Pancreas (tissue), 10 donors: ENCODE data around the gene HPS5. TPM values are rescaled to one million over a fixed set of nuclear protein-coding genes. Genes with fewer than 3 reads are reported as not detected.
A peak's percentile ranks its signal among the peaks of the same experiment; 100 is the strongest.
"Not testable (repeated sequence)": the region's sequence is repeated elsewhere in the genome, so short reads cannot be mapped to it uniquely, and the experiment has no call there.

ENCODE experiments used
- ATAC-seq, 4 donors: fragments of 200-7000 bp; cut with Tn5 transposase; one replicate each; pipeline versions ENCODE4 v1.8.0 to v1.9.1; 2020; ENCODE audit warnings: mild to moderate bottlenecking in 4 of 4, moderate library complexity in 4 of 4
- DNase-seq, 6 donors: peaks; one replicate each; pipeline ENCODE4 v3.0.0-alpha.2; 2020
- FAIRE-seq: peaks from 2 replicates; lab custom pipeline; 2012; peaks lifted over from hg19 to GRCh38; lab: Jason Lieb, UNC
- H3K27ac ChIP-seq, 4 donors: fragments of 200-600 bp; sonication (generic); 1 replicate in 3 of 4; 2 replicates in 1 of 4; pipeline versions ENCODE4 v1.5.0 to v1.8.0; 2020
- H3K27me3 ChIP-seq, 4 donors: fragments of 200-600 bp; one replicate each; pipeline ENCODE4 v1.8.0; 2021
- H3K36me3 ChIP-seq, 3 donors: fragments of 200-600 bp; sonication (generic) in 1 of 3; one replicate each; pipeline versions ENCODE4 v1.5.0 to v1.8.0; 2020 to 2021
- H3K4me1 ChIP-seq, 3 donors: fragments of 200-600 bp; one replicate each; pipeline ENCODE4 v1.8.0; 2021
- H3K4me3 ChIP-seq, 4 donors: fragments of 200-600 bp; sonication (generic) in 2 of 4; one replicate each; pipeline versions ENCODE4 v1.5.0 to v1.8.0; 2020 to 2021
- H3K9me3 ChIP-seq, 4 donors: fragments of 200-600 bp; one replicate each; pipeline ENCODE4 v1.8.0; 2021
- CTCF ChIP-seq, 4 donors: fragments of 200-600 bp; sonication (generic) in 3 of 4; IDR thresholded peaks; one replicate each; pipeline versions ENCODE4 v1.5.0 to v1.8.0; 2021; ENCODE audit warnings: antibody characterized with exemption in 4 of 4
- WGBS, 2 donors: extraction: QIAGEN DNeasy Blood & Tissue Kit; methylation state at CpG; one replicate each; pipeline ENCODE4 v1.1.7; 2013; 5-methylcytosine and 5-hydroxymethylcytosine counted together
- intact Hi-C, 3 donors: fragments of 100-400 bp; cut with DNase I; formaldehyde crosslinking; loops; one replicate each; pipeline versions ENCODE4 v1.11.1 to v1.14.2; 2022
- polyA plus RNA-seq, 2 donors: library from polyadenylated mRNA; stranded (reverse); fragments of 200-250 nt; gene quantifications; one replicate each; pipeline ENCODE4 v1.2.3, GENCODE V29; 2013
- total RNA-seq, 6 donors: library from RNA; stranded (reverse); fragmentation: NEBNext Ultra II Directional in 4 of 6; extraction: Animal tissue kit (Norgen Biotek cat#: 25700) in 4 of 6; gene quantifications; one replicate each; pipeline versions ENCODE4 v1.2.1 to v1.2.4, GENCODE V29; 2021 to 2023
- donor health status: healthy with polysubstance abuse.
- donor health status: DM: no; HTN: no; CAD: no; lungs with moderate emphysema.
- donor health status: DM: no; HTN: no; CAD: no.
- donor health status: control.
- donor health status: control.
- donor health status: Bipolar disorder and iron deficiency.
- donor health status: DM: yes; HTN: yes; CAD: no.
- donor health status: DM: no; HTN: no; CAD: no.
- donor health status: DM: no; HTN: no; CAD: no.
- donor health status: DM: yes; HTN: yes; CAD: no.

HPS5 gene
- total and polyA plus RNA-seq, 8 donors, result 3.4 to 9.7 (median 6.7) TPM

- Histone ChIP-seq H3K27ac (no peak overlapping the region), H3K36me3 (peaks cover 0 to 56% (median 8%) of the 10 kb centered on the region in 3 donors), H3K4me1 (no peaks in the 10 kb centered on the region), H3K4me3 (no peak overlapping the region), H3K9me3 (no peaks in the 10 kb centered on the region), H3K27me3 (no peaks in the 10 kb centered on the region)
- intact Hi-C loops, result no loop called here
- ATAC-seq (no peak), DNase-seq (no peak), FAIRE-seq (no peak)
- TF ChIP-seq CTCF (IDR thresholded peaks at IDR 0.05), result no peak
- WGBS, 2 donors, result 86 to 91% methylated on average over 2 of the region's 2 CpGs
Observed at GRCh38 chr11:18282626-18283025, 39.3 kb downstream of the HPS5 start.

- no peak for FAIRE-seq
- WGBS, 2 donors, result 80 to 82% methylated on average over 4 of the region's 4 CpGs
- DNase-seq, result no peak
- H3K27me3 ChIP-seq, result no peaks in the 10 kb centered on the region
- no peak overlapping the region for H3K27ac ChIP-seq
- no peak for ATAC-seq
- peaks cover 0 to 37% (median 4%) of the 10 kb centered on the region in 3 donors for H3K36me3 ChIP-seq
- intact Hi-C loops, result no loop called here
- no peaks in the 10 kb centered on the region for H3K9me3 ChIP-seq
- no peak for TF ChIP-seq CTCF (IDR thresholded peaks at IDR 0.05)
- H3K4me3 ChIP-seq, result no peak overlapping the region
- H3K4me1 ChIP-seq, result no peaks in the 10 kb centered on the region
Observed at GRCh38 chr11:18280438-18281045, 41.4 kb downstream of the HPS5 start.

GRCh38 chr11:18277565-18278271 is 44.2 kb downstream of the HPS5 start:
- WGBS, 2 donors, result 91 to 98% methylated on average over 5 of the region's 5 CpGs
- peak overlapping the region in 2 of 4 donors; percentile 17 to 44 for H3K27ac ChIP-seq
- ATAC-seq (peak in 2 of 4 donors; percentile 70 to 75), DNase-seq (peak in 1 of 6 donors; percentile 25), FAIRE-seq (no peak)
- no peaks in the 10 kb centered on the region for H3K9me3 ChIP-seq
- peaks cover 0 to 17% (median 4%) of the 10 kb centered on the region in 3 donors for H3K36me3 ChIP-seq
- H3K4me3 ChIP-seq, result no peak overlapping the region
- TF ChIP-seq CTCF (IDR thresholded peaks at IDR 0.05), result no peak
- intact Hi-C loops, result no loop called here
- no peaks in the 10 kb centered on the region for H3K27me3 ChIP-seq
- H3K4me1 ChIP-seq, result no peaks in the 10 kb centered on the region

- intact Hi-C loops, result no loop called here
- H3K36me3 ChIP-seq, result no peaks in the 10 kb centered on the region
- no peaks in the 10 kb centered on the region for H3K9me3 ChIP-seq
- no peaks in the 10 kb centered on the region for H3K4me1 ChIP-seq
- peak in 1 of 4 donors; percentile 52 for ATAC-seq
- no peak overlapping the region for H3K27ac ChIP-seq
- no peak overlapping the region for H3K4me3 ChIP-seq
- FAIRE-seq, result no peak
- DNase-seq, result no peak
- no peaks in the 10 kb centered on the region for H3K27me3 ChIP-seq
- WGBS, 2 donors, result 43 to 44% methylated on average over 4 of the region's 4 CpGs
- no peak for TF ChIP-seq CTCF (IDR thresholded peaks at IDR 0.05)
Observed at GRCh38 chr11:18271206-18271605, 50.7 kb downstream of the HPS5 start.

- DNase-seq (no peak), ATAC-seq (no peak), FAIRE-seq (no peak)
- no peak for TF ChIP-seq CTCF (IDR thresholded peaks at IDR 0.05)
- H3K4me3 ChIP-seq, result no peak overlapping the region
- 68 to 77% methylated on average over 4 of the region's 4 CpGs for WGBS, 2 donors
- no peaks in the 10 kb centered on the region for H3K4me1 ChIP-seq
- H3K27me3 ChIP-seq, result no peaks in the 10 kb centered on the region
- intact Hi-C loops, result no loop called here
- H3K9me3 ChIP-seq, result no peaks in the 10 kb centered on the region
- no peaks in the 10 kb centered on the region for H3K36me3 ChIP-seq
- no peak overlapping the region for H3K27ac ChIP-seq
Observed at GRCh38 chr11:18270102-18270501, 51.8 kb downstream of the HPS5 start.

- FAIRE-seq, DNase-seq, H3K4me3 ChIP-seq, H3K27me3 ChIP-seq, ATAC-seq, H3K4me1 ChIP-seq, H3K27ac ChIP-seq, H3K9me3 ChIP-seq, intact Hi-C loops, H3K36me3 ChIP-seq: not testable (repeated sequence)
- 74 to 83% methylated on average over 2 of the region's 5 CpGs for WGBS, 2 donors
Observed at GRCh38 chr11:18269252-18269651, 52.7 kb downstream of the HPS5 start.

GRCh38 chr11:18267335-18268133 is 54.4 kb downstream of the HPS5 start:
- intact Hi-C loops, H3K27me3 ChIP-seq, H3K4me3 ChIP-seq, H3K27ac ChIP-seq, DNase-seq, FAIRE-seq, H3K4me1 ChIP-seq, H3K9me3 ChIP-seq, H3K36me3 ChIP-seq: not testable (repeated sequence)
- 56 to 65% methylated on average over 5 to 6 of the region's 10 CpGs for WGBS, 2 donors
- ATAC-seq, result peak in 3 of 4 donors; percentile 54 to 65 (median 60)
